HepG2 (cell line): ENCODE data around the gene RAB3D. TPM values are rescaled to one million over a fixed set of nuclear protein-coding genes. Genes with fewer than 3 reads are reported as not detected.

Source experiments
- CBX2 ChIP-seq, 2 experiments: fragments of 200-600 bp in 1 of 2; sonication (generic); formaldehyde crosslinking in 1 of 2; IDR thresholded peaks; 2 replicates each; pipeline versions ENCODE4 v1.7.0 to v1.8.1; 2018 to 2022; ENCODE audit warnings: low read depth in 2 of 2, low read length in 1 of 2, mild to moderate bottlenecking in 1 of 2, missing genetic modification reagents in 1 of 2
- KDM3A ChIP-seq: IDR thresholded peaks from 2 replicates; pipeline ENCODE4 v1.6.1; 2018; ENCODE audit warnings: low read depth, missing compliant biosample characterization
- NBN ChIP-seq: fragments of 450-650 bp; conservative IDR thresholded peaks from 2 replicates; pipeline ENCODE4 v1.6.1; 2017
- NFATC3 ChIP-seq: sonication (generic); formaldehyde crosslinking; IDR thresholded peaks from 2 replicates; pipeline ENCODE4 v1.5.1; 2020; ENCODE audit warnings: mild to moderate bottlenecking, missing genetic modification reagents
- NR1H2 ChIP-seq: sonication (generic); formaldehyde crosslinking; IDR thresholded peaks from 2 replicates; pipeline ENCODE4 v1.8.1; 2022; ENCODE audit warnings: low read depth, missing genetic modification reagents, borderline replicate concordance
- NR2F1 ChIP-seq, 2 experiments: fragments of 450-650 bp in 1 of 2; formaldehyde crosslinking in 1 of 2; IDR thresholded peaks; 2 replicates each; pipeline versions ENCODE4 v1.5.0 to v1.6.1; 2016 to 2020; ENCODE audit warnings: mild to moderate bottlenecking in 1 of 2, missing compliant biosample characterization in 1 of 2, missing genetic modification reagents in 1 of 2, moderate library complexity in 1 of 2
- POLR2G ChIP-seq: fragments of 200-400 bp; formaldehyde crosslinking; IDR thresholded peaks from 2 replicates; pipeline ENCODE4 v1.6.1; 2018; ENCODE audit warnings: mild to moderate bottlenecking, low read depth, low read length, moderate library complexity
- SCMH1 ChIP-seq: sonication (generic); formaldehyde crosslinking; IDR thresholded peaks from 2 replicates; pipeline ENCODE4 v1.9.0; 2021; ENCODE audit warnings: missing genetic modification reagents, mild to moderate bottlenecking, borderline replicate concordance
- SIN3B ChIP-seq: fragments of 150-350 bp; IDR thresholded peaks from 2 replicates; pipeline ENCODE4 v1.6.1; 2014; ENCODE audit warnings: low read length
- SNAPC2 ChIP-seq: sonication (generic); formaldehyde crosslinking; IDR thresholded peaks from 2 replicates; pipeline ENCODE4 v1.8.1; 2022; ENCODE audit warnings: mild to moderate bottlenecking, missing genetic modification reagents
- SRSF4 ChIP-seq: fragments of 200-400 bp; formaldehyde crosslinking; IDR thresholded peaks from one replicate; pipeline ENCODE4 v1.6.1; 2018; ENCODE audit warnings: mild to moderate bottlenecking, low read depth, low read length, moderate library complexity; ENCODE audit not compliant: poor library complexity, severe bottlenecking
- ZNF124 ChIP-seq: sonication (generic); formaldehyde crosslinking; IDR thresholded peaks from 2 replicates; pipeline ENCODE4 v1.4.0; 2020; ENCODE audit warnings: missing genetic modification reagents
- ZNF543 ChIP-seq: sonication (generic); formaldehyde crosslinking; IDR thresholded peaks from 2 replicates; pipeline ENCODE4 v1.4.0; 2020; ENCODE audit warnings: mild to moderate bottlenecking, missing genetic modification reagents
- ZNF557 ChIP-seq: sonication (generic); formaldehyde crosslinking; IDR thresholded peaks from 2 replicates; pipeline ENCODE4 v1.4.0; 2020; ENCODE audit warnings: missing genetic modification reagents
- ZSCAN20 ChIP-seq: sonication (generic); formaldehyde crosslinking; IDR thresholded peaks from 2 replicates; pipeline ENCODE4 v1.4.0; 2020; ENCODE audit warnings: missing genetic modification reagents, mild to moderate bottlenecking, borderline replicate concordance
- polyA plus RNA-seq, 8 experiments: library from polyadenylated mRNA; depleted of rRNA in 3 of 8; stranded (reverse) in 7 of 8; unstranded in 1 of 8; fragments of >200 nt; fragmentation: Illumina TruSeq in 4 of 8; extraction: Trizol in 4 of 8; gene quantifications; 2 replicates each; pipeline versions ENCODE4 v1.2.1 to v1.2.3, GENCODE V29; 2011 to 2016; ENCODE audit warnings: low read depth in 4 of 8, missing spikeins in 1 of 8, mixed read lengths in 1 of 8; ENCODE audit not compliant: insufficient read depth in 1 of 8
- total RNA-seq, 5 experiments: library from RNA; depleted of rRNA; stranded (reverse); fragments of >200 nt; fragmentation: Illumina TruSeq; extraction: Trizol; gene quantifications; 2 replicates each; pipeline ENCODE4 v1.2.3, GENCODE V29; 2016; ENCODE audit warnings: low read depth in 1 of 5
- TF ChIP-seq, protein P1 (sequence below): sonication (generic); formaldehyde crosslinking; IDR thresholded peaks from 2 replicates; pipeline ENCODE4 v1.4.0; 2020; ENCODE audit warnings: mild to moderate bottlenecking, low read depth, missing genetic modification reagents
- TF ChIP-seq, protein P2 (sequence below): sonication (generic); formaldehyde crosslinking; IDR thresholded peaks from 2 replicates; pipeline ENCODE4 v1.5.0; 2020; ENCODE audit warnings: mild to moderate bottlenecking, missing genetic modification reagents, borderline replicate concordance
- TF ChIP-seq, protein P3 (sequence below): conservative IDR thresholded peaks from 2 replicates; pipeline ENCODE4 v1.6.1; 2018; ENCODE audit warnings: missing genetic modification reagents
- TF ChIP-seq, protein P4 (sequence below): IDR thresholded peaks from 2 replicates; pipeline ENCODE4 v1.6.1; 2016; ENCODE audit warnings: mild to moderate bottlenecking, missing biosample characterization, missing genetic modification reagents
- TF ChIP-seq, protein P5 (sequence below): sonication (generic); formaldehyde crosslinking; IDR thresholded peaks from 2 replicates; pipeline ENCODE4 v1.5.1; 2020; ENCODE audit warnings: mild to moderate bottlenecking, missing genetic modification reagents, moderate library complexity

The RAB3D gene
- total and polyA plus RNA-seq, 2 of the 13 experiments (the other 11 are each of a cell fraction or from before 2014, with no cell fraction given): 2.0 to 16.1 TPM

DNA sequence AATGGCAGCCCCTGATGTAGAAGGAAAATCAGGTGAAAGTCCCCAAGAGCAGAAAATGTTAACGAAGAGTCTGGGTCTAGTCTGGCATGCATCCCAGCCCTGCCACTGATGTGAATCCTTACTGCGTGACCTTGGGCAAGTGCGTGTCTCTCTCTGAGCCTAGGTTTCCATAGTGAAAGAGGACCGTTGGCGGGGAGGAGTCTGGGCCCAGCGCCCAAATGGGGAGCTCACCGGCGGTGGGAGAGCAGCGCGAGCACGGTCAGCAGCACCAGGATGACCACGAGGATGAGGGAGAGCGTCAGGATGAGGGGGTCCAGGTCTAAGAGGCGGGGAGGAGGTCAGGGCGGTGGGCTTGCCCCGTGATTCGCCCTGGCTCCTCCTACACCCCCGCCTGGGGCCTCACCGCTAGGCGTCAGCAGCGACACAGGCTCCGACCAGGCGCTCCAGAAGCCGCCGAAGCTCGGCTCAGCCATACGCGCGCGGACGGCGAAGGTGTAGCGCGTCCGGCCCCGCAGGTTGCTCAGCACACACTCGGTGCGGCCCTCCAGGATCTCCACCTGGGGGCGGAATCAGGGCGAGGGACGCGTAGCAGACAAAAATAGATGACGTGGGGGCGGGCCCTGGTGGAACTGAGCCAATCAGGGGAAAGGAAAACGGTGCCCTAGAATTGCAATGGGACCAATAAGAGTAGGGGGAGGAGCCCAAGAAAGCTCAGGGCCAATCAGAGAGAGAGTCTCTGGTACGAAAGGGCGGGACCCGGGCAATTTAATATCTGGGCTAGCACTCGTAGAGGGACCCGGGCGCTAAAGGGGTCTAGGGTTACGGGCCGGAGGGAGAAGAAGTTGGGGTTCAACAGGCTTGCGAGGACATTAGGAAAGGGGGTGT, 41.4 kb upstream of the RAB3D start (continued):
- TF ChIP-seq NBN (no peak), ZSCAN20 (no peak), POLR2G (peak; percentile 79), ZNF557 (CRISPR knock-in tag) (no peak), KDM3A (CRISPR knock-in tag) (no peak; the same call in 1 of the 2 replicates), ZNF543 (CRISPR knock-in tag) (no peak), SIN3B (peak; percentile 88), SCMH1 (CRISPR knock-in tag) (no peak), SNAPC2 (CRISPR knock-in tag) (peak; percentile 82; the same call in 1 of the 2 replicates), NR2F1 (CRISPR knock-in tag; IDR thresholded peaks at IDR 0.05) (no peak), CBX2 (IDR thresholded peaks at IDR 0.05; ENCODE audit: low read depth, low read length) (no peak), CBX2 (CRISPR knock-in tag; IDR thresholded peaks at IDR 0.05; ENCODE audit: low read depth) (no peak), ZNF124 (CRISPR knock-in tag) (no peak; the same call in 1 of the 2 replicates), SRSF4 (no peak), NR1H2 (no peak), NFATC3 (CRISPR knock-in tag) (no peak)
- TF ChIP-seq, protein P1, sequence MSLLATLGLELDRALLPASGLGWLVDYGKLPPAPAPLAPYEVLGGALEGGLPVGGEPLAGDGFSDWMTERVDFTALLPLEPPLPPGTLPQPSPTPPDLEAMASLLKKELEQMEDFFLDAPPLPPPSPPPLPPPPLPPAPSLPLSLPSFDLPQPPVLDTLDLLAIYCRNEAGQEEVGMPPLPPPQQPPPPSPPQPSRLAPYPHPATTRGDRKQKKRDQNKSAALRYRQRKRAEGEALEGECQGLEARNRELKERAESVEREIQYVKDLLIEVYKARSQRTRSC (CRISPR knock-in tag): no peak
- TF ChIP-seq, protein P2, sequence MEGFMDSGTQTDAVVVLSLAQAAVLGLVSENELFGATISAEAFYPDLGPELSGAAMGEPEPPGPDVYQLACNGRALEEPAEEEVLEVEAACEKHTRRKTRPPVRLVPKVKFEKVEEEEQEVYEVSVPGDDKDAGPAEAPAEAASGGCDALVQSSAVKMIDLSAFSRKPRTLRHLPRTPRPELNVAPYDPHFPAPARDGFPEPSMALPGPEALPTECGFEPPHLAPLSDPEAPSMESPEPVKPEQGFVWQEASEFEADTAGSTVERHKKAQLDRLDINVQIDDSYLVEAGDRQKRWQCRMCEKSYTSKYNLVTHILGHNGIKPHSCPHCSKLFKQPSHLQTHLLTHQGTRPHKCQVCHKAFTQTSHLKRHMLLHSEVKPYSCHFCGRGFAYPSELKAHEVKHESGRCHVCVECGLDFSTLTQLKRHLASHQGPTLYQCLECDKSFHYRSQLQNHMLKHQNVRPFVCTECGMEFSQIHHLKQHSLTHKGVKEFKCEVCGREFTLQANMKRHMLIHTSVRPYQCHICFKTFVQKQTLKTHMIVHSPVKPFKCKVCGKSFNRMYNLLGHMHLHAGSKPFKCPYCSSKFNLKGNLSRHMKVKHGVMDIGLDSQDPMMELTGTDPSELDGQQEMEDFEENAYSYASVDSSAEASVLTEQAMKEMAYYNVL: peak; percentile 31; the same call in 1 of the 2 replicates
- TF ChIP-seq, protein P3, sequence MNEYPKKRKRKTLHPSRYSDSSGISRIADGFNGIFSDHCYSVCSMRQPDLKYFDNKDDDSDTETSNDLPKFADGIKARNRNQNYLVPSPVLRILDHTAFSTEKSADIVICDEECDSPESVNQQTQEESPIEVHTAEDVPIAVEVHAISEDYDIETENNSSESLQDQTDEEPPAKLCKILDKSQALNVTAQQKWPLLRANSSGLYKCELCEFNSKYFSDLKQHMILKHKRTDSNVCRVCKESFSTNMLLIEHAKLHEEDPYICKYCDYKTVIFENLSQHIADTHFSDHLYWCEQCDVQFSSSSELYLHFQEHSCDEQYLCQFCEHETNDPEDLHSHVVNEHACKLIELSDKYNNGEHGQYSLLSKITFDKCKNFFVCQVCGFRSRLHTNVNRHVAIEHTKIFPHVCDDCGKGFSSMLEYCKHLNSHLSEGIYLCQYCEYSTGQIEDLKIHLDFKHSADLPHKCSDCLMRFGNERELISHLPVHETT (CRISPR knock-in tag): no peak
- TF ChIP-seq, protein P4, sequence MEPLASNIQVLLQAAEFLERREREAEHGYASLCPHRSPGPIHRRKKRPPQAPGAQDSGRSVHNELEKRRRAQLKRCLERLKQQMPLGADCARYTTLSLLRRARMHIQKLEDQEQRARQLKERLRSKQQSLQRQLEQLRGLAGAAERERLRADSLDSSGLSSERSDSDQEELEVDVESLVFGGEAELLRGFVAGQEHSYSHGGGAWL (CRISPR knock-in tag): peak; percentile 73; the same call in 1 of the 2 replicates
- TF ChIP-seq, protein P5, sequence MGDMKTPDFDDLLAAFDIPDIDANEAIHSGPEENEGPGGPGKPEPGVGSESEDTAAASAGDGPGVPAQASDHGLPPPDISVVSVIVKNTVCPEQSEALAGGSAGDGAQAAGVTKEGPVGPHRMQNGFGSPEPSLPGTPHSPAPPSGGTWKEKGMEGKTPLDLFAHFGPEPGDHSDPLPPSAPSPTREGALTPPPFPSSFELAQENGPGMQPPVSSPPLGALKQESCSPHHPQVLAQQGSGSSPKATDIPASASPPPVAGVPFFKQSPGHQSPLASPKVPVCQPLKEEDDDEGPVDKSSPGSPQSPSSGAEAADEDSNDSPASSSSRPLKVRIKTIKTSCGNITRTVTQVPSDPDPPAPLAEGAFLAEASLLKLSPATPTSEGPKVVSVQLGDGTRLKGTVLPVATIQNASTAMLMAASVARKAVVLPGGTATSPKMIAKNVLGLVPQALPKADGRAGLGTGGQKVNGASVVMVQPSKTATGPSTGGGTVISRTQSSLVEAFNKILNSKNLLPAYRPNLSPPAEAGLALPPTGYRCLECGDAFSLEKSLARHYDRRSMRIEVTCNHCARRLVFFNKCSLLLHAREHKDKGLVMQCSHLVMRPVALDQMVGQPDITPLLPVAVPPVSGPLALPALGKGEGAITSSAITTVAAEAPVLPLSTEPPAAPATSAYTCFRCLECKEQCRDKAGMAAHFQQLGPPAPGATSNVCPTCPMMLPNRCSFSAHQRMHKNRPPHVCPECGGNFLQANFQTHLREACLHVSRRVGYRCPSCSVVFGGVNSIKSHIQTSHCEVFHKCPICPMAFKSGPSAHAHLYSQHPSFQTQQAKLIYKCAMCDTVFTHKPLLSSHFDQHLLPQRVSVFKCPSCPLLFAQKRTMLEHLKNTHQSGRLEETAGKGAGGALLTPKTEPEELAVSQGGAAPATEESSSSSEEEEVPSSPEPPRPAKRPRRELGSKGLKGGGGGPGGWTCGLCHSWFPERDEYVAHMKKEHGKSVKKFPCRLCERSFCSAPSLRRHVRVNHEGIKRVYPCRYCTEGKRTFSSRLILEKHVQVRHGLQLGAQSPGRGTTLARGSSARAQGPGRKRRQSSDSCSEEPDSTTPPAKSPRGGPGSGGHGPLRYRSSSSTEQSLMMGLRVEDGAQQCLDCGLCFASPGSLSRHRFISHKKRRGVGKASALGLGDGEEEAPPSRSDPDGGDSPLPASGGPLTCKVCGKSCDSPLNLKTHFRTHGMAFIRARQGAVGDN (CRISPR knock-in tag): peak; percentile 90
